ENCODE measurements around the gene PNRC1.
A peak's percentile ranks its signal among the peaks of the same experiment; 100 is the strongest.

DNA sequence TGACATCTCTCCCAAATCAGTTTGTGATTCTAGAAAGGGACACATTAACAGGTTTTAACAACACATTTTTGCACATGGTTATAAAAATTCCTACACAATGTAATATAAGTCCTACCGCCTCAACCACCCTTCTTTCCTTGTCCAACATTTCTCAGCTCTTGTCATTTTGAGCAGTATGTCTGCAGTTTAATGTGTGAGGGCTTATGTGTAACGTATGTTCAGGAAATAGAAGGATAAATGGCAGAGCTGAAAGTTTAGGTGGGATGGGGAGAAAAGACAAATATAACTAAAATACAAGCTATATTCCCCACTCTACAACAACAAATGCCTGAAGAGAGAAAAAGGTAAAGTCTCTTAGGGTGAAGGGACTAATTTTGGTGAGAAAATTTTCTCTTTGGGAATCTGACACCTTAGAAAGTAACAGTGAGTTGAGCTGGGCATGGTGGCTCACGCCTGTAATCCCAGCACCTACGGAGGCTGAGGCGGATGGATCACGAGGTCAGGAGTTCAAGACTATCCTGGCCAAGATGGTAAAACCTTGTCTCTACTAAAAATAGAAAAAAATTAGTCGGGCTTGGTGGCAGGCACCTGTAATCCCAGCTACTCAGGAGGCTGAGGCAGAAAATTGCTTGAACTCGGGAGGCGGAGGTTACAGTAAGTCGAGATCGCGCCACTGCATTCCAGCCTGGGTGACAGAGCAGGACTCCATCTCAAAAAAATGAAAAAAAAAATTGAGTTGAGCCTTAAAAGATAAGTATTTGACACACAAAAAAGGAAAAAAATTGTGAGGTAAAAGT lies 5.1 kb downstream of the PNRC1 start:
- TF ChIP-seq, protein P1, sequence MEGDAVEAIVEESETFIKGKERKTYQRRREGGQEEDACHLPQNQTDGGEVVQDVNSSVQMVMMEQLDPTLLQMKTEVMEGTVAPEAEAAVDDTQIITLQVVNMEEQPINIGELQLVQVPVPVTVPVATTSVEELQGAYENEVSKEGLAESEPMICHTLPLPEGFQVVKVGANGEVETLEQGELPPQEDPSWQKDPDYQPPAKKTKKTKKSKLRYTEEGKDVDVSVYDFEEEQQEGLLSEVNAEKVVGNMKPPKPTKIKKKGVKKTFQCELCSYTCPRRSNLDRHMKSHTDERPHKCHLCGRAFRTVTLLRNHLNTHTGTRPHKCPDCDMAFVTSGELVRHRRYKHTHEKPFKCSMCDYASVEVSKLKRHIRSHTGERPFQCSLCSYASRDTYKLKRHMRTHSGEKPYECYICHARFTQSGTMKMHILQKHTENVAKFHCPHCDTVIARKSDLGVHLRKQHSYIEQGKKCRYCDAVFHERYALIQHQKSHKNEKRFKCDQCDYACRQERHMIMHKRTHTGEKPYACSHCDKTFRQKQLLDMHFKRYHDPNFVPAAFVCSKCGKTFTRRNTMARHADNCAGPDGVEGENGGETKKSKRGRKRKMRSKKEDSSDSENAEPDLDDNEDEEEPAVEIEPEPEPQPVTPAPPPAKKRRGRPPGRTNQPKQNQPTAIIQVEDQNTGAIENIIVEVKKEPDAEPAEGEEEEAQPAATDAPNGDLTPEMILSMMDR (IDR thresholded peaks at IDR 0.05), result no peak
- TF ChIP-seq CEBPB (IDR thresholded peaks at IDR 0.05), result no peak
- TF ChIP-seq, protein P2, sequence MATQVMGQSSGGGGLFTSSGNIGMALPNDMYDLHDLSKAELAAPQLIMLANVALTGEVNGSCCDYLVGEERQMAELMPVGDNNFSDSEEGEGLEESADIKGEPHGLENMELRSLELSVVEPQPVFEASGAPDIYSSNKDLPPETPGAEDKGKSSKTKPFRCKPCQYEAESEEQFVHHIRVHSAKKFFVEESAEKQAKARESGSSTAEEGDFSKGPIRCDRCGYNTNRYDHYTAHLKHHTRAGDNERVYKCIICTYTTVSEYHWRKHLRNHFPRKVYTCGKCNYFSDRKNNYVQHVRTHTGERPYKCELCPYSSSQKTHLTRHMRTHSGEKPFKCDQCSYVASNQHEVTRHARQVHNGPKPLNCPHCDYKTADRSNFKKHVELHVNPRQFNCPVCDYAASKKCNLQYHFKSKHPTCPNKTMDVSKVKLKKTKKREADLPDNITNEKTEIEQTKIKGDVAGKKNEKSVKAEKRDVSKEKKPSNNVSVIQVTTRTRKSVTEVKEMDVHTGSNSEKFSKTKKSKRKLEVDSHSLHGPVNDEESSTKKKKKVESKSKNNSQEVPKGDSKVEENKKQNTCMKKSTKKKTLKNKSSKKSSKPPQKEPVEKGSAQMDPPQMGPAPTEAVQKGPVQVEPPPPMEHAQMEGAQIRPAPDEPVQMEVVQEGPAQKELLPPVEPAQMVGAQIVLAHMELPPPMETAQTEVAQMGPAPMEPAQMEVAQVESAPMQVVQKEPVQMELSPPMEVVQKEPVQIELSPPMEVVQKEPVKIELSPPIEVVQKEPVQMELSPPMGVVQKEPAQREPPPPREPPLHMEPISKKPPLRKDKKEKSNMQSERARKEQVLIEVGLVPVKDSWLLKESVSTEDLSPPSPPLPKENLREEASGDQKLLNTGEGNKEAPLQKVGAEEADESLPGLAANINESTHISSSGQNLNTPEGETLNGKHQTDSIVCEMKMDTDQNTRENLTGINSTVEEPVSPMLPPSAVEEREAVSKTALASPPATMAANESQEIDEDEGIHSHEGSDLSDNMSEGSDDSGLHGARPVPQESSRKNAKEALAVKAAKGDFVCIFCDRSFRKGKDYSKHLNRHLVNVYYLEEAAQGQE (IDR thresholded peaks at IDR 0.05), result no peak
- no peak for TF ChIP-seq EHMT2 (IDR thresholded peaks at IDR 0.05; ENCODE audit: low read depth)
- no peak for TF ChIP-seq POLR2A (IDR thresholded peaks at IDR 0.05; ENCODE audit: low read length)
- TF ChIP-seq, protein P3, sequence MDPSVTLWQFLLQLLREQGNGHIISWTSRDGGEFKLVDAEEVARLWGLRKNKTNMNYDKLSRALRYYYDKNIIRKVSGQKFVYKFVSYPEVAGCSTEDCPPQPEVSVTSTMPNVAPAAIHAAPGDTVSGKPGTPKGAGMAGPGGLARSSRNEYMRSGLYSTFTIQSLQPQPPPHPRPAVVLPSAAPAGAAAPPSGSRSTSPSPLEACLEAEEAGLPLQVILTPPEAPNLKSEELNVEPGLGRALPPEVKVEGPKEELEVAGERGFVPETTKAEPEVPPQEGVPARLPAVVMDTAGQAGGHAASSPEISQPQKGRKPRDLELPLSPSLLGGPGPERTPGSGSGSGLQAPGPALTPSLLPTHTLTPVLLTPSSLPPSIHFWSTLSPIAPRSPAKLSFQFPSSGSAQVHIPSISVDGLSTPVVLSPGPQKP (IDR thresholded peaks at IDR 0.05; ENCODE audit: low read depth, low read length), result no peak
- TF ChIP-seq RAD21 (conservative IDR thresholded peaks at IDR 0.05 in 1 of 2, IDR thresholded peaks at IDR 0.05 in 1 of 2), result no peak
- TF ChIP-seq RFX5 (IDR thresholded peaks at IDR 0.05), result no peak
- TF ChIP-seq, protein P4, sequence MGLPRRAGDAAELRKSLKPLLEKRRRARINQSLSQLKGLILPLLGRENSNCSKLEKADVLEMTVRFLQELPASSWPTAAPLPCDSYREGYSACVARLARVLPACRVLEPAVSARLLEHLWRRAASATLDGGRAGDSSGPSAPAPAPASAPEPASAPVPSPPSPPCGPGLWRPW (IDR thresholded peaks at IDR 0.05), result no peak
- no peak for TF ChIP-seq EP300 (IDR thresholded peaks at IDR 0.05)
- no peak for TF ChIP-seq PHF8 (IDR thresholded peaks at IDR 0.05; ENCODE audit: borderline replicate concordance, low read depth)
- TF ChIP-seq, protein P5, sequence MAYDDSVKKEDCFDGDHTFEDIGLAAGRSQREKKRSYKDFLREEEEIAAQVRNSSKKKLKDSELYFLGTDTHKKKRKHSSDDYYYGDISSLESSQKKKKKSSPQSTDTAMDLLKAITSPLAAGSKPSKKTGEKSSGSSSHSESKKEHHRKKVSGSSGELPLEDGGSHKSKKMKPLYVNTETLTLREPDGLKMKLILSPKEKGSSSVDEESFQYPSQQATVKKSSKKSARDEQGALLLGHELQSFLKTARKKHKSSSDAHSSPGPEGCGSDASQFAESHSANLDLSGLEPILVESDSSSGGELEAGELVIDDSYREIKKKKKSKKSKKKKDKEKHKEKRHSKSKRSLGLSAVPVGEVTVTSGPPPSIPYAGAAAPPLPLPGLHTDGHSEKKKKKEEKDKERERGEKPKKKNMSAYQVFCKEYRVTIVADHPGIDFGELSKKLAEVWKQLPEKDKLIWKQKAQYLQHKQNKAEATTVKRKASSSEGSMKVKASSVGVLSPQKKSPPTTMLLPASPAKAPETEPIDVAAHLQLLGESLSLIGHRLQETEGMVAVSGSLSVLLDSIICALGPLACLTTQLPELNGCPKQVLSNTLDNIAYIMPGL (CRISPR knock-in tag; IDR thresholded peaks at IDR 0.05; ENCODE audit: borderline replicate concordance), result no peak
- TF ChIP-seq RARB (CRISPR knock-in tag; IDR thresholded peaks at IDR 0.05), result peak; percentile 10; the same call in 1 of the 2 replicates
